ENCODE results near the gene LRRC17.

Gene LRRC17

GRCh38 chr7:102990642-102991041 lies 77.8 kb downstream of the LRRC17 start:
- DNase-seq, result no peak

- DNase-seq, result peak; percentile 48 to 83
Measured at GRCh38 chr7:102991077-102991539, 78.3 kb downstream of the LRRC17 start.

GRCh38 chr7:102991540-102992214 lies 78.9 kb downstream of the LRRC17 start:
- peak; percentile 41 to 52 for DNase-seq

- no peak for DNase-seq
Measured at GRCh38 chr7:102992509-102992937, 79.7 kb downstream of the LRRC17 start.

- peak; percentile 73 to 92 for DNase-seq
Measured at GRCh38 chr7:102992938-102993717, 80.3 kb downstream of the LRRC17 start.

GRCh38 chr7:102993718-102994029 lies 80.9 kb downstream of the LRRC17 start:
- no peak for DNase-seq

- no peak for DNase-seq
Measured at GRCh38 chr7:102994567-102994966, 81.8 kb downstream of the LRRC17 start.
